Subcutaneous abdominal adipose tissue (tissue), 5 donors: ENCODE data around the gene BANF2.
"Not testable (repeated sequence)": the region's sequence is repeated elsewhere in the genome, so short reads cannot be mapped to it uniquely, and the experiment has no call there.

Source experiments
- H3K27ac ChIP-seq: one replicate; pipeline ENCODE4 v1.7.0; 2013; ENCODE audit warnings: low read depth, mild to moderate bottlenecking, inconsistent platforms, low read length, moderate library complexity
- H3K27me3 ChIP-seq, 5 donors: one replicate each; pipeline ENCODE4 v1.7.0; 2013; ENCODE audit warnings: low read length in 5 of 5, inconsistent platforms in 1 of 5; ENCODE audit not compliant: control insufficient read depth in 5 of 5, insufficient read depth in 4 of 5
- H3K36me3 ChIP-seq, 5 donors: one replicate each; pipeline ENCODE4 v1.7.0; 2013; ENCODE audit warnings: low read length in 5 of 5; ENCODE audit not compliant: control insufficient read depth in 5 of 5, insufficient read depth in 5 of 5
- H3K4me1 ChIP-seq, 5 donors: one replicate each; pipeline ENCODE4 v1.7.0; 2013; ENCODE audit warnings: low read length in 5 of 5, mild to moderate bottlenecking in 3 of 5, moderate library complexity in 1 of 5; ENCODE audit not compliant: control insufficient read depth in 5 of 5, insufficient read depth in 5 of 5
- H3K4me3 ChIP-seq, 5 donors: one replicate each; pipeline ENCODE4 v1.7.0; 2013; ENCODE audit warnings: low read length in 5 of 5, low read depth in 1 of 5
- H3K9ac ChIP-seq, 5 donors: one replicate each; pipeline ENCODE4 v1.7.0; 2013; ENCODE audit warnings: low read length in 5 of 5, mild to moderate bottlenecking in 4 of 5, moderate library complexity in 3 of 5
- H3K9me3 ChIP-seq, 5 donors: one replicate each; pipeline ENCODE4 v1.7.0; 2013; ENCODE audit warnings: low read length in 5 of 5; ENCODE audit not compliant: control insufficient read depth in 5 of 5
- donor health status: healthy.
- donor health status: healthy.
- donor health status: healthy.
- donor health status: healthy.
- donor health status: healthy.

Gene BANF2

GRCh38 chr20:17657079-17657825 lies 42.5 kb upstream of the BANF2 start:
- peak overlapping the region in 1 of 5 donors; percentile 30 for H3K9ac ChIP-seq
- H3K27me3 ChIP-seq: no peaks in the 10 kb centered on the region
- H3K36me3 ChIP-seq: peaks cover 0 to 51% (median 31%) of the 10 kb centered on the region in 5 donors
- H3K9me3 ChIP-seq: no peaks in the 10 kb centered on the region
- H3K4me1 ChIP-seq: peaks cover 7 to 36% (median 25%) of the 10 kb centered on the region in 5 donors
- H3K27ac ChIP-seq: no peak overlapping the region
- no peak overlapping the region for H3K4me3 ChIP-seq

GRCh38 chr20:17657898-17658647 lies 41.7 kb upstream of the BANF2 start:
- Histone ChIP-seq H3K27ac (no peak overlapping the region), H3K9me3 (no peaks in the 10 kb centered on the region), H3K27me3 (no peaks in the 10 kb centered on the region), H3K36me3 (peaks cover 0 to 44% (median 28%) of the 10 kb centered on the region in 5 donors), H3K4me1 (peaks cover 5 to 45% (median 30%) of the 10 kb centered on the region in 5 donors), H3K9ac (no peak overlapping the region), H3K4me3 (no peak overlapping the region)

- Histone ChIP-seq H3K27ac (no peak overlapping the region), H3K9ac (no peak overlapping the region), H3K9me3 (no peaks in the 10 kb centered on the region), H3K36me3 (peaks cover 0 to 41% (median 28%) of the 10 kb centered on the region in 5 donors), H3K4me1 (peaks cover 5 to 50% (median 34%) of the 10 kb centered on the region in 5 donors), H3K4me3 (no peak overlapping the region), H3K27me3 (no peaks in the 10 kb centered on the region)
Observed at GRCh38 chr20:17658648-17658993, 41.1 kb upstream of the BANF2 start.

GRCh38 chr20:17659344-17659743 lies 40.4 kb upstream of the BANF2 start:
- not testable (repeated sequence) for H3K4me3 ChIP-seq, H3K27me3 ChIP-seq, H3K9me3 ChIP-seq, H3K9ac ChIP-seq, H3K27ac ChIP-seq
- peaks cover 0 to 38% (median 22%) of the 10 kb centered on the region in 5 donors for H3K36me3 ChIP-seq
- H3K4me1 ChIP-seq: peaks cover 5 to 53% (median 37%) of the 10 kb centered on the region in 5 donors

DNA sequence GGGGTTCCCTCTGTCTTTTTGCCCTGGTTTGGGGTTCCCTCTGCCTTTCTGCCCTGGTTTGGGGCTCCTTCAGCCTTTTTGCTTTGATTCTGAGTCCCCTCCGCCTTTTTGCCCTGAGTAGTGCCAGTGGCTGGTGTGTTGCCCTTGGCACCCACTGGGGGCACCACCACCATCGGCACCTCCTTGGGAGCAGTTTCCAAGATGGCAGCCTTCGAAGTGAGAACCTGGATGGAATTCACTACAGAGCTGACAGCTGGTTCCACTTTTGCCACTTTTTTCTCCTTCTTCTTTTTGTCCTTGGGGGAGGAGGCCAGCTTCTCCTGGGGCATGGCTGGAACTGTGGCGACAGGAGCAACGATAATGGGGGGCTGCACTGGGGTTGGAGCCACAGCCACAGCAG lies 40.0 kb upstream of the BANF2 start:
- peaks cover 0 to 38% (median 21%) of the 10 kb centered on the region in 5 donors for H3K36me3 ChIP-seq
- peak overlapping the region in 1 of 5 donors; percentile 3 for H3K9ac ChIP-seq
- no peaks in the 10 kb centered on the region for H3K9me3 ChIP-seq
- no peaks in the 10 kb centered on the region for H3K27me3 ChIP-seq
- peaks cover 5 to 56% (median 38%) of the 10 kb centered on the region in 5 donors for H3K4me1 ChIP-seq
- H3K4me3 ChIP-seq: no peak overlapping the region
- no peak overlapping the region for H3K27ac ChIP-seq

DNA sequence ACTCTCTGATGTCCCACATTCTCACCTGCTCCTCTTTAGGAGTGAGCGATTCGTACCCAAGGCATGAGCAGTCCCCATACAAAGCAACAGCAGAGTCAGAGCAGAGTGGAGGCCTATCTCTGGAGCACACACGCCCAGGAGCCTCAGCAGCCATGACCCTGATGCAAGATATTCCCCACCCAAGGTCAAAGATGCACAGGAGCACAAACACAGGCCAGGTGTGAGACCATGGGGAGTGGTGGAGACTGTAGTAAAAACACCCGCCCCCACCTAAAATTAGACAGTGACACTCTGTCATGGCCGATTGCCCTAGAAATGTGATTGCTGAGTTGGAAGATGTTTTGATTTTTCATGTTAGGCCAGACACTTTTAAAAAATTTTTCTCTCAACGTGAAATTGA lies 39.1 kb upstream of the BANF2 start:
- Histone ChIP-seq H3K9me3 (no peaks in the 10 kb centered on the region), H3K36me3 (peaks cover 0 to 38% (median 21%) of the 10 kb centered on the region in 5 donors), H3K4me1 (peaks cover 5 to 53% (median 38%) of the 10 kb centered on the region in 5 donors), H3K27me3 (no peaks in the 10 kb centered on the region), H3K9ac (no peak overlapping the region), H3K4me3 (no peak overlapping the region), H3K27ac (peak overlapping the region; percentile 67)

- Histone ChIP-seq H3K27ac (peak overlapping the region; percentile 67), H3K9me3 (no peaks in the 10 kb centered on the region), H3K4me3 (no peak overlapping the region), H3K4me1 (peaks cover 5 to 58% (median 43%) of the 10 kb centered on the region in 5 donors), H3K27me3 (no peaks in the 10 kb centered on the region), H3K9ac (peak overlapping the region in 2 of 5 donors; percentile 6 to 41), H3K36me3 (peaks cover 0 to 34% (median 17%) of the 10 kb centered on the region in 5 donors)
Observed at GRCh38 chr20:17661121-17661744, 38.5 kb upstream of the BANF2 start.

- no peaks in the 10 kb centered on the region for H3K9me3 ChIP-seq
- peak overlapping the region in 2 of 5 donors; percentile 35 to 65 for H3K9ac ChIP-seq
- H3K4me3 ChIP-seq: no peak overlapping the region
- H3K27ac ChIP-seq: peak overlapping the region; percentile 81
- H3K4me1 ChIP-seq: peaks cover 5 to 58% (median 49%) of the 10 kb centered on the region in 5 donors
- H3K27me3 ChIP-seq: no peaks in the 10 kb centered on the region
- peaks cover 0 to 30% (median 17%) of the 10 kb centered on the region in 5 donors for H3K36me3 ChIP-seq
Observed at GRCh38 chr20:17662333-17663039, 37.3 kb upstream of the BANF2 start.

DNA sequence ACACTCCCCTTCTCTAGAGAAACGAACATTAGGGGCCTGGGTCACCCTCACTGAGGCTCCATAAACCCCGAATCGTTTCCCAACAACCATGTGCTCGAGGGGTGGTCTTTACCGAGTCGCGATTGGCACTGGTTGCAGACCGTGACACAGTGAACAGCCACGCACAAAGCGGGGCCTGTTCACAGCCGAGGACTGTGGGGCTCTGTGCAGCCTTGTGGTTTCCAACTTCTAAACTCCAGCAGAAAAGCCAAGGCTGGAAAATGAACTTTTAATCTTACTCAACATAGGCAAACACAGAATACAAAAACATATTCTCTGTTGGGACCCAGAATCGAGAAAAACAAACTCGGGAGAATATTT lies 36.7 kb upstream of the BANF2 start:
- H3K4me3 ChIP-seq: no peak overlapping the region
- peaks cover 5 to 58% (median 49%) of the 10 kb centered on the region in 5 donors for H3K4me1 ChIP-seq
- no peaks in the 10 kb centered on the region for H3K27me3 ChIP-seq
- H3K9ac ChIP-seq: peak overlapping the region in 2 of 5 donors; percentile 35 to 65
- H3K27ac ChIP-seq: peak overlapping the region; percentile 81
- H3K9me3 ChIP-seq: no peaks in the 10 kb centered on the region
- peaks cover 0 to 27% (median 14%) of the 10 kb centered on the region in 5 donors for H3K36me3 ChIP-seq
